Brain microvascular endothelial cell (primary cell): ENCODE results near the gene ORAI2.

Experiments used
- DNase-seq: peaks from one replicate; pipeline ENCODE4 v3.0.0-alpha.2; 2020
- H3K27ac ChIP-seq: fragments of 250-450 bp; sonication (Bioruptor Pico); 2 replicates; pipeline ENCODE4 v1.5.1; 2020; ENCODE audit warnings: mild to moderate bottlenecking, moderate library complexity
- H3K27me3 ChIP-seq: fragments of 250-450 bp; sonication (Bioruptor Pico); replicated peaks from 2 replicates; pipeline ENCODE4 v1.5.1; 2020; ENCODE audit warnings: mild to moderate bottlenecking
- H3K36me3 ChIP-seq: fragments of 250-450 bp; sonication (Bioruptor Pico); replicated peaks from 2 replicates; pipeline ENCODE4 v1.5.1; 2020; ENCODE audit warnings: mild to moderate bottlenecking
- H3K4me3 ChIP-seq: 2 replicates; pipeline ENCODE4 v1.5.1; 2011; ENCODE audit warnings: low read depth, mild to moderate bottlenecking, control low read depth, low read length, moderate library complexity
- in situ Hi-C: cut with HindIII; loops from 2 replicates; pipeline ENCODE4 v1.10.0; 2017; ENCODE audit warnings: low sequenced_read_pairs, low pct_ligation_motif_present
- TF ChIP-seq, protein P1 (sequence below): IDR thresholded peaks from 2 replicates; pipeline ENCODE4 v1.5.1; 2011; ENCODE audit warnings: low read depth, mild to moderate bottlenecking, moderate library complexity, low read length, control low read depth, inconsistent platforms; ENCODE audit errors: missing control alignments

The ORAI2 gene

DNA sequence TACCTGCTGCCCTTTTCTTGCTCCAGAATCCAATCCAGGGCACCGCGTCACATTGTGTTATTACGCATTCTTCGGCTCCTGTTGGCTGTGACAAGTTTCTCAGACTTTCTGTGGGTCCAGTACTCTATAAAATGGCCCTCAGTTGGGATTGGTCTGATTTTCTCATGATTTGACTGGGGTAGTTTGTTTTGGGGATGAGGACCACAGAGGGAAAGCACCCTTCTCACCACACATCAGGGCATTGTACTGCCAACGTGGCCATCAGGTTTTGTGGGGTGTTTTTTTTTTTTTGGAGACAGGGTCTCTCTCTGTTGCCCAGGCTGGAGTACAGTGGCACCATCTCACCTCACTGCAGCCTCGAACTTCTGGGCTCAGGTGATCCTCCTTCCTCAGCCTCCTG, 17.0 kb upstream of the ORAI2 start:
- in situ Hi-C loops = no loop called here
- H3K27ac ChIP-seq = no peak overlapping the region
- H3K4me3 ChIP-seq = no peak overlapping the region
- H3K27me3 ChIP-seq = no peaks in the 10 kb centered on the region
- H3K36me3 ChIP-seq = peaks cover 52% of the 10 kb centered on the region
- no peak for DNase-seq
- TF ChIP-seq, protein P1, sequence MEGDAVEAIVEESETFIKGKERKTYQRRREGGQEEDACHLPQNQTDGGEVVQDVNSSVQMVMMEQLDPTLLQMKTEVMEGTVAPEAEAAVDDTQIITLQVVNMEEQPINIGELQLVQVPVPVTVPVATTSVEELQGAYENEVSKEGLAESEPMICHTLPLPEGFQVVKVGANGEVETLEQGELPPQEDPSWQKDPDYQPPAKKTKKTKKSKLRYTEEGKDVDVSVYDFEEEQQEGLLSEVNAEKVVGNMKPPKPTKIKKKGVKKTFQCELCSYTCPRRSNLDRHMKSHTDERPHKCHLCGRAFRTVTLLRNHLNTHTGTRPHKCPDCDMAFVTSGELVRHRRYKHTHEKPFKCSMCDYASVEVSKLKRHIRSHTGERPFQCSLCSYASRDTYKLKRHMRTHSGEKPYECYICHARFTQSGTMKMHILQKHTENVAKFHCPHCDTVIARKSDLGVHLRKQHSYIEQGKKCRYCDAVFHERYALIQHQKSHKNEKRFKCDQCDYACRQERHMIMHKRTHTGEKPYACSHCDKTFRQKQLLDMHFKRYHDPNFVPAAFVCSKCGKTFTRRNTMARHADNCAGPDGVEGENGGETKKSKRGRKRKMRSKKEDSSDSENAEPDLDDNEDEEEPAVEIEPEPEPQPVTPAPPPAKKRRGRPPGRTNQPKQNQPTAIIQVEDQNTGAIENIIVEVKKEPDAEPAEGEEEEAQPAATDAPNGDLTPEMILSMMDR = no peak

DNA sequence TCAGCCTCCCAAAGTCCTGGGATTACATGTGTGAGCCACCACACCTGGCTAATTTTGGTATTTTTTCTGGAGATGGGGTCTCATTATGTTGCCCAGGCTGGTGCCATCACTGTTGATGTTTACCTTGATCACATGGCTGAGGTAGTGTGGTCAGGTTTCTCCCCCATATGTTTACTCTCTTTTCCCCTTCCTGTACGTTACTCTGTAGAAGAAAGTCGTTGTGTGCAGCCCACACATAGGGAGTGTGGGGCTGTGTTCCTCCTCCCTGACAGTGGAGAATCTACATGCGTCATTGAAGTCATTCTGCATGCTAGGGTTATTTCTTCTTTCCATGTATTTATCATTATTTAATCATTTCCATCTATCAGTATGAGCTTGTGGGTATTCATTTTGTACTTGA, 16.3 kb upstream of the ORAI2 start:
- TF ChIP-seq, protein P1 = no peak
- H3K36me3 ChIP-seq = peaks cover 48% of the 10 kb centered on the region
- no peak overlapping the region for H3K4me3 ChIP-seq
- DNase-seq = no peak
- in situ Hi-C loops = no loop called here
- H3K27me3 ChIP-seq = no peaks in the 10 kb centered on the region
- no peak overlapping the region for H3K27ac ChIP-seq

DNA sequence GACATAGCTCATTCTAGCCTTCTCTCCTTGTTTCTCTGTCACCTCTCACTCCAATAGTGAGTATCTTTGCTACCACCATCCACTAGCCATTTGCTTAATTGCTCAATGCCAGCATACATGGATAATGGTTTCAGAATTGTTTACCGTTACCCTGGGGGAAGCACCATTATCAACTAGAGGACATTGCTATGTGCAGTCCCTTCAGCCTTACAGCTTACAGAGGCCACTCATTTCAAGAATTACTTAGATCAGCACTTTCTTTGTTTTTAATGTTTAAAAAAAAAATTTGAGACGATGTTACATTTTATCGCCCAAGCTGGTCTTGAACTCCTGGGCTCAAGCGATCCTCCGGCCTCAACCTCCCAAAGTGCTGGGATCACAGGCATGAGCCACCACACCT, 14.8 kb upstream of the ORAI2 start:
- DNase-seq = no peak
- Histone ChIP-seq H3K36me3 (peaks cover 38% of the 10 kb centered on the region), H3K4me3 (no peak overlapping the region), H3K27me3 (no peaks in the 10 kb centered on the region), H3K27ac (no peak overlapping the region)
- in situ Hi-C loops = no loop called here
- TF ChIP-seq, protein P1 = no peak

DNA sequence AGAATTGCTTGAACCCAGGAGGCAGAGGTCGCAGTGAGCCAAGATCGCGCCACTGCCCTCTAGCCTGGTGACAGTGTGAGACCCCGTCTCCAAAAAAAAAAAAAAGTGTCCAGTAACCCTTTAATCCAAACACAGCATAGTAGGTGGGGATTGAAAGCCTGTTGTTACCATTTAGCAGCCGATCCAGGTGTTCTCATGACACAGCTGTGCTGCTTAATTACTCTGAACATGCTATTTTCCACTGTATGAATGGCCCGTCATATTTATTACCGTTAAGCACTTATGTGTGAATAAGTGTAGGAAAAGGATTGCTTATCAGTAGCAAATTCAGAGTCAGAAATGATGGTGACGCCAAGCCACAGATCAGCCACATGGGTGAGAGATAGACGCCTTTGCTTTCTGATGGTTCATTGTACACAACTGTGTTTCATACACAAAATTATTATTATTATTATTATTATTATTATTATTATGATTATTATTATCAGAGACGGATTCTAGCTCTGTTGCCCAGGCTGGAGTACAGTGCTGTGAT, 11.6 kb upstream of the ORAI2 start:
- peaks cover 37% of the 10 kb centered on the region for H3K36me3 ChIP-seq
- H3K27ac ChIP-seq = no peak overlapping the region
- in situ Hi-C loops = no loop called here
- no peak for DNase-seq
- H3K27me3 ChIP-seq = no peaks in the 10 kb centered on the region
- H3K4me3 ChIP-seq = no peak overlapping the region
- TF ChIP-seq, protein P1 = no peak

DNA sequence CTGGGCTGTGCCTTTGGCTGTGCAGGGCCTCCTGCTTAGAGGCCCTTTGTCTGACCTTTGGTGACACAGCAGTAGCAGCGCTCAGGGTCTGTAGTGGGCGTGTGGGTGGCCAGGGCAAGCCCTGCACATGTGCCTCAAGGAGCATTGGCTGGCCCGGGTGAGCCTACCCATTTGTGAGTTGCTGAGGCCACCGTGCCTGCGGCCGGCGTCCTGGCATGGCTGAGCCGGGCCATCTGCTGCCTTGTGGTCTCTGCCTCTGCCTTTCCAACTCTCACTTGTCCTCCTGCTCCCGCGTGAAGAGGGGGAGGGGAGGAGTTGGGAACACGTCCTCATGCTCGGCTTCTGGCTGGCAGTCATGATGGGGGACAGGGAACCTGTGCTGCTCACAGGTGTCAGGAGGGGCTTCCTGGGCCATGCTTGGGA, 9.2 kb upstream of the ORAI2 start:
- H3K36me3 ChIP-seq = peaks cover 26% of the 10 kb centered on the region
- no peak overlapping the region for H3K27ac ChIP-seq
- TF ChIP-seq, protein P1 = no peak
- in situ Hi-C loops = no loop called here
- DNase-seq = no peak
- H3K27me3 ChIP-seq = no peaks in the 10 kb centered on the region
- H3K4me3 ChIP-seq = no peak overlapping the region

DNA sequence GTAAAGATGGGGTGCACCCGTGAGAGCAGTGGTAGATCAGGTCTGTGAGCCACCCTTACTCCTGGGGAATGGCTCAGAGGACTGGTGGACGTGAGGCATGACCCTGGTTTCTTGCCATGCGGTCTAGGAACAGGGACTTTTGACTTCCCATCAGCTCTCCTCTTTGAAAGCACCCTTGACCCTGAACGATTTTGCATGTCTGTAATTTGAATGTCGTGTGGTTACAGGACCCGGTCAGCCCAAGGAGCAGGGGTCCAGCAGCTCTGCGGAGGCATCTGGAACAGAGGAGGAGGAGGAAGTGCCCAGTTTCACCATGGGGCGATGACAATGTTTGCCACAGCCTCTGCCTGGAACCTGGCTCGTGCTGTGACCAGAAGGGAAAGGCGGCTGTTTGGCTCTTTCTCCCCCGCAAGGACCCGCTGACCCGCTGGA, 8.6 kb upstream of the ORAI2 start:
- no peak overlapping the region for H3K4me3 ChIP-seq
- no peak overlapping the region for H3K27ac ChIP-seq
- H3K36me3 ChIP-seq = peaks cover 23% of the 10 kb centered on the region
- no peak for DNase-seq
- no peaks in the 10 kb centered on the region for H3K27me3 ChIP-seq
- in situ Hi-C loops = no loop called here
- TF ChIP-seq, protein P1 = no peak
